Suprapubic skin (tissue), 4 donors: ENCODE results near the gene TEKT5.

Experiments used
- POLR2A ChIP-seq, 2 donors: fragments of 450-650 bp; IDR thresholded peaks; one replicate each; pipeline ENCODE4 v1.6.1; 2017; ENCODE audit warnings: antibody characterized with exemption in 2 of 2, mild to moderate bottlenecking in 2 of 2, moderate library complexity in 2 of 2
- POLR2AphosphoS5 ChIP-seq, 3 donors: sonication (generic); formaldehyde crosslinking; IDR thresholded peaks; one replicate each; pipeline ENCODE4 v1.6.1; 2017; ENCODE audit warnings: antibody characterized with exemption in 3 of 3
- TF ChIP-seq, protein P1 (sequence below), 2 donors: fragments of 200-600 bp in 1 of 2; fragments of 450-650 bp in 1 of 2; sonication (generic) in 1 of 2; IDR thresholded peaks; one replicate each; pipeline ENCODE4 v1.5.1; 2016 to 2019; ENCODE audit warnings: antibody characterized with exemption in 2 of 2, mild to moderate bottlenecking in 1 of 2, moderate library complexity in 1 of 2

DNA sequence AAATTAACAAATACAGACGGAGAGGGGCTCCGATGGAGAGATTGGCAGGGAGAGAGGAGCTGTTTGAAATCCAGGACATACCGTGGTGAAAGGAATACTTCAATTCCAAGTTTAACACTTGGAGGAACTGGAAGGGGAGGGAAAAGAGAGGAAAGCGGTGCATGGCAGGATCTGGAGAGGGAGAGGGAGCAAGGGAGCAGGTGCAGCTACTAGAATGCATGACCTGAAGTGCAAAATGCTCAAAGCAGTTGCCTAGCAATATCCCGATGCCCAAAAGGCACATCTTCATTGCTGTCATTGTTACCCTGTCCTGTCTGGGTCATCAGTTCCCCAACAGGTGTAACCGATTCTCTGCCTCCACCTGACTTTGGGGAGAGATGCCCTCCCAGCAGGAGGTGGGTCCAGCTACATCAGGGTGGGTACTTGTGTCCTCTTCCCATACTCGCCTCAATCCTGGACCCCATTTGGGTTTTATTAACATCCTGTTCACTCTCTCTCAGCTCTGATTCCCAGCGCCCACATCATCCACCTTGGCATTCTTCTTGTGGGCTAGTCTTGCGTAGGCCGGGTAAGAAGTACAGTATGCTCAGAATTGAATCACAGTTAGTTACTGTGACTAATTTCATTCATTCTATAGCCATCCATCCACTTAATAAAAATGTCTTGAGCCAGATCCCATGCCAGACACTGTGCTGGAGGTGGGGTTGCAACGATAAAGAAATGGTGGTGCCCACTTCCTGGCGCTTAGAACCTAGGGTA lies 76.9 kb downstream of the TEKT5 start:
- TF ChIP-seq, protein P1, sequence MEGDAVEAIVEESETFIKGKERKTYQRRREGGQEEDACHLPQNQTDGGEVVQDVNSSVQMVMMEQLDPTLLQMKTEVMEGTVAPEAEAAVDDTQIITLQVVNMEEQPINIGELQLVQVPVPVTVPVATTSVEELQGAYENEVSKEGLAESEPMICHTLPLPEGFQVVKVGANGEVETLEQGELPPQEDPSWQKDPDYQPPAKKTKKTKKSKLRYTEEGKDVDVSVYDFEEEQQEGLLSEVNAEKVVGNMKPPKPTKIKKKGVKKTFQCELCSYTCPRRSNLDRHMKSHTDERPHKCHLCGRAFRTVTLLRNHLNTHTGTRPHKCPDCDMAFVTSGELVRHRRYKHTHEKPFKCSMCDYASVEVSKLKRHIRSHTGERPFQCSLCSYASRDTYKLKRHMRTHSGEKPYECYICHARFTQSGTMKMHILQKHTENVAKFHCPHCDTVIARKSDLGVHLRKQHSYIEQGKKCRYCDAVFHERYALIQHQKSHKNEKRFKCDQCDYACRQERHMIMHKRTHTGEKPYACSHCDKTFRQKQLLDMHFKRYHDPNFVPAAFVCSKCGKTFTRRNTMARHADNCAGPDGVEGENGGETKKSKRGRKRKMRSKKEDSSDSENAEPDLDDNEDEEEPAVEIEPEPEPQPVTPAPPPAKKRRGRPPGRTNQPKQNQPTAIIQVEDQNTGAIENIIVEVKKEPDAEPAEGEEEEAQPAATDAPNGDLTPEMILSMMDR (IDR thresholded peaks at IDR 0.05), result no peak
- TF ChIP-seq POLR2AphosphoS5 (IDR thresholded peaks at IDR 0.05) (no peak), POLR2A (IDR thresholded peaks at IDR 0.05) (no peak)
